NOMO-1 treated with DMSO at 0.1 percent for 48 hours (cell line): ENCODE results near the gene TEAD3.

Experiments
- DNase-seq: peaks from one replicate; lab custom pipeline; 2025; ENCODE audit not compliant: unreplicated experiment; lab: John Stamatoyannopoulos, UW

Gene TEAD3

GRCh38 chr6:35476004-35476403 is 20.9 kb downstream of the TEAD3 start:
- DNase-seq: no peak

- no peak for DNase-seq
These were observed 21.3 kb downstream of the TEAD3 start for GRCh38 chr6:35475573-35475972.

GRCh38 chr6:35474942-35475570 is 21.8 kb downstream of the TEAD3 start:
- DNase-seq: no peak

- DNase-seq: no peak
These were observed 22.5 kb downstream of the TEAD3 start for GRCh38 chr6:35474131-35474941.

GRCh38 chr6:35473850-35474130 is 23.1 kb downstream of the TEAD3 start:
- DNase-seq: no peak

- DNase-seq: no peak
These were observed 23.6 kb downstream of the TEAD3 start for GRCh38 chr6:35473075-35473849.

- no peak for DNase-seq
These were observed 25.0 kb downstream of the TEAD3 start for GRCh38 chr6:35471836-35472345.

GRCh38 chr6:35470663-35471120 is 26.2 kb downstream of the TEAD3 start:
- no peak for DNase-seq

GRCh38 chr6:35469751-35470662 is 26.9 kb downstream of the TEAD3 start:
- DNase-seq: no peak

GRCh38 chr6:35468980-35469750 is 27.7 kb downstream of the TEAD3 start:
- DNase-seq: no peak

- peak; percentile 94 for DNase-seq
These were observed 28.5 kb downstream of the TEAD3 start, which contains the start of gene RPL10A for GRCh38 chr6:35468181-35468979. Gene RPL10A, plus strand, starts transcription at chr6:35468401. Its CDS starts 34 bp downstream, at chr6:35468435.

- DNase-seq: no peak
These were observed 31.2 kb downstream of the TEAD3 start for GRCh38 chr6:35465646-35466045.

- no peak for DNase-seq
These were observed 33.6 kb downstream of the TEAD3 start for GRCh38 chr6:35463292-35463691.

- no peak for DNase-seq
These were observed 35.6 kb downstream of the TEAD3 start for GRCh38 chr6:35461270-35461669.

GRCh38 chr6:35457907-35458306 is 39.0 kb downstream of the TEAD3 start:
- DNase-seq: no peak

GRCh38 chr6:35454391-35455110 is 42.3 kb downstream of the TEAD3 start:
- no peak for DNase-seq

GRCh38 chr6:35453236-35453635 is 43.6 kb downstream of the TEAD3 start:
- no peak for DNase-seq
